Measurements from ENCODE around the gene DZANK1. TPM values are rescaled to one million over a fixed set of nuclear protein-coding genes. Genes with fewer than 3 reads are reported as not detected.

Gene DZANK1
- total and polyA plus RNA-seq, 2 experiments from 2014 or later = 7.9 to 8.3 TPM

DNA sequence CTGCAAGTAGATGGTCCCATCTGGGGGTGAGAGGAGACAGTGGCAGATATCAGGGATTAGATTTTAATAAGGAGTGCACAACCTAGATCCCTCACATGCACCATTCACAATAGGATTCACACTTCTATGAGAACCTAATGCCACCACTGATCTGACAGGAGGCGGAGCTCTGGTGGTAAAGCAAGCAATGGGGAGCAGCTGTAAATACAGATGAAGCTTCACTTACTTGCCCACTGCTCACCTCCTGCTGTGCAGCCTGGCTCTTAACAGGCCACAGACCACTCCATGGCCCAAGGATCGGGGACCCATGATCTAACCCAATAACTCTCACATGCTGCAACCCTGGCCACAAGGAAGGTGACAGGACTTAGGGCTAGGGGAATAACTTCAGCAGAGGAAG is 103.1 kb downstream of the DZANK1 start:
- Mint-ChIP-seq H3K36me3 (ENCODE audit: low read depth) (no peaks in the 10 kb centered on the region), H3K27ac (no peak overlapping the region), H3K4me1 (peaks cover 3% of the 10 kb centered on the region; the same call in 1 of the 3 replicates), H3K4me3 (no peak overlapping the region), H3K27me3 (ENCODE audit: insufficient read depth, low read depth, poor library complexity) (peaks cover 5% of the 10 kb centered on the region), H3K9me3 (no peaks in the 10 kb centered on the region)
- H3K36me3 ChIP-seq (ENCODE audit: insufficient read depth) = no peaks in the 10 kb centered on the region
- DNase-seq (ENCODE audit: low spot score) = no peak
- no peak overlapping the region for H3K4me2 ChIP-seq
- no peak overlapping the region for H3K27ac ChIP-seq (ENCODE audit: low read depth)
- no peak overlapping the region for H2AFZ ChIP-seq
- H3K4me3 ChIP-seq = no peak overlapping the region
- H3K4me1 ChIP-seq (ENCODE audit: insufficient read depth) = no peaks in the 10 kb centered on the region
- no peaks in the 10 kb centered on the region for H4K20me1 ChIP-seq (replicated peaks; ENCODE audit: insufficient read depth)
- H3F3A ChIP-seq (replicated peaks; ENCODE audit: low read depth) = no peaks in the 10 kb centered on the region
- H3K9me2 ChIP-seq (ENCODE audit: insufficient read depth) = peaks cover 10% of the 10 kb centered on the region; the same call in 1 of the 2 replicates
- H3K79me2 ChIP-seq (replicated peaks; ENCODE audit: insufficient read depth) = no peaks in the 10 kb centered on the region
- ATAC-seq = no peak
- no peaks in the 10 kb centered on the region for H3K27me3 ChIP-seq (ENCODE audit: insufficient read depth)
- TF ChIP-seq, protein P1, sequence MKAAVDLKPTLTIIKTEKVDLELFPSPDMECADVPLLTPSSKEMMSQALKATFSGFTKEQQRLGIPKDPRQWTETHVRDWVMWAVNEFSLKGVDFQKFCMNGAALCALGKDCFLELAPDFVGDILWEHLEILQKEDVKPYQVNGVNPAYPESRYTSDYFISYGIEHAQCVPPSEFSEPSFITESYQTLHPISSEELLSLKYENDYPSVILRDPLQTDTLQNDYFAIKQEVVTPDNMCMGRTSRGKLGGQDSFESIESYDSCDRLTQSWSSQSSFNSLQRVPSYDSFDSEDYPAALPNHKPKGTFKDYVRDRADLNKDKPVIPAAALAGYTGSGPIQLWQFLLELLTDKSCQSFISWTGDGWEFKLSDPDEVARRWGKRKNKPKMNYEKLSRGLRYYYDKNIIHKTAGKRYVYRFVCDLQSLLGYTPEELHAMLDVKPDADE (IDR thresholded peaks at IDR 0.05) = no peak
- TF ChIP-seq, protein P2, sequence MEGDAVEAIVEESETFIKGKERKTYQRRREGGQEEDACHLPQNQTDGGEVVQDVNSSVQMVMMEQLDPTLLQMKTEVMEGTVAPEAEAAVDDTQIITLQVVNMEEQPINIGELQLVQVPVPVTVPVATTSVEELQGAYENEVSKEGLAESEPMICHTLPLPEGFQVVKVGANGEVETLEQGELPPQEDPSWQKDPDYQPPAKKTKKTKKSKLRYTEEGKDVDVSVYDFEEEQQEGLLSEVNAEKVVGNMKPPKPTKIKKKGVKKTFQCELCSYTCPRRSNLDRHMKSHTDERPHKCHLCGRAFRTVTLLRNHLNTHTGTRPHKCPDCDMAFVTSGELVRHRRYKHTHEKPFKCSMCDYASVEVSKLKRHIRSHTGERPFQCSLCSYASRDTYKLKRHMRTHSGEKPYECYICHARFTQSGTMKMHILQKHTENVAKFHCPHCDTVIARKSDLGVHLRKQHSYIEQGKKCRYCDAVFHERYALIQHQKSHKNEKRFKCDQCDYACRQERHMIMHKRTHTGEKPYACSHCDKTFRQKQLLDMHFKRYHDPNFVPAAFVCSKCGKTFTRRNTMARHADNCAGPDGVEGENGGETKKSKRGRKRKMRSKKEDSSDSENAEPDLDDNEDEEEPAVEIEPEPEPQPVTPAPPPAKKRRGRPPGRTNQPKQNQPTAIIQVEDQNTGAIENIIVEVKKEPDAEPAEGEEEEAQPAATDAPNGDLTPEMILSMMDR (conservative IDR thresholded peaks at IDR 0.05; ENCODE audit: low read depth in 2 of 2) = no peak
- TF ChIP-seq ZNF331 (CRISPR knock-in tag; IDR thresholded peaks at IDR 0.05; ENCODE audit: low read depth) (no peak), STAT1 (IDR thresholded peaks at IDR 0.05; ENCODE audit: unreplicated experiment) (no peak), EZH2phosphoT487 (IDR thresholded peaks at IDR 0.05; ENCODE audit: unreplicated experiment) (no peak), POLR2AphosphoS5 (IDR thresholded peaks at IDR 0.05; ENCODE audit: low read depth) (no peak), CREB1 (CRISPR knock-in tag; IDR thresholded peaks at IDR 0.05; ENCODE audit: low read depth) (no peak), NANOG (IDR thresholded peaks at IDR 0.05; ENCODE audit: borderline replicate concordance) (no peak)
- TF ChIP-seq, protein P3, sequence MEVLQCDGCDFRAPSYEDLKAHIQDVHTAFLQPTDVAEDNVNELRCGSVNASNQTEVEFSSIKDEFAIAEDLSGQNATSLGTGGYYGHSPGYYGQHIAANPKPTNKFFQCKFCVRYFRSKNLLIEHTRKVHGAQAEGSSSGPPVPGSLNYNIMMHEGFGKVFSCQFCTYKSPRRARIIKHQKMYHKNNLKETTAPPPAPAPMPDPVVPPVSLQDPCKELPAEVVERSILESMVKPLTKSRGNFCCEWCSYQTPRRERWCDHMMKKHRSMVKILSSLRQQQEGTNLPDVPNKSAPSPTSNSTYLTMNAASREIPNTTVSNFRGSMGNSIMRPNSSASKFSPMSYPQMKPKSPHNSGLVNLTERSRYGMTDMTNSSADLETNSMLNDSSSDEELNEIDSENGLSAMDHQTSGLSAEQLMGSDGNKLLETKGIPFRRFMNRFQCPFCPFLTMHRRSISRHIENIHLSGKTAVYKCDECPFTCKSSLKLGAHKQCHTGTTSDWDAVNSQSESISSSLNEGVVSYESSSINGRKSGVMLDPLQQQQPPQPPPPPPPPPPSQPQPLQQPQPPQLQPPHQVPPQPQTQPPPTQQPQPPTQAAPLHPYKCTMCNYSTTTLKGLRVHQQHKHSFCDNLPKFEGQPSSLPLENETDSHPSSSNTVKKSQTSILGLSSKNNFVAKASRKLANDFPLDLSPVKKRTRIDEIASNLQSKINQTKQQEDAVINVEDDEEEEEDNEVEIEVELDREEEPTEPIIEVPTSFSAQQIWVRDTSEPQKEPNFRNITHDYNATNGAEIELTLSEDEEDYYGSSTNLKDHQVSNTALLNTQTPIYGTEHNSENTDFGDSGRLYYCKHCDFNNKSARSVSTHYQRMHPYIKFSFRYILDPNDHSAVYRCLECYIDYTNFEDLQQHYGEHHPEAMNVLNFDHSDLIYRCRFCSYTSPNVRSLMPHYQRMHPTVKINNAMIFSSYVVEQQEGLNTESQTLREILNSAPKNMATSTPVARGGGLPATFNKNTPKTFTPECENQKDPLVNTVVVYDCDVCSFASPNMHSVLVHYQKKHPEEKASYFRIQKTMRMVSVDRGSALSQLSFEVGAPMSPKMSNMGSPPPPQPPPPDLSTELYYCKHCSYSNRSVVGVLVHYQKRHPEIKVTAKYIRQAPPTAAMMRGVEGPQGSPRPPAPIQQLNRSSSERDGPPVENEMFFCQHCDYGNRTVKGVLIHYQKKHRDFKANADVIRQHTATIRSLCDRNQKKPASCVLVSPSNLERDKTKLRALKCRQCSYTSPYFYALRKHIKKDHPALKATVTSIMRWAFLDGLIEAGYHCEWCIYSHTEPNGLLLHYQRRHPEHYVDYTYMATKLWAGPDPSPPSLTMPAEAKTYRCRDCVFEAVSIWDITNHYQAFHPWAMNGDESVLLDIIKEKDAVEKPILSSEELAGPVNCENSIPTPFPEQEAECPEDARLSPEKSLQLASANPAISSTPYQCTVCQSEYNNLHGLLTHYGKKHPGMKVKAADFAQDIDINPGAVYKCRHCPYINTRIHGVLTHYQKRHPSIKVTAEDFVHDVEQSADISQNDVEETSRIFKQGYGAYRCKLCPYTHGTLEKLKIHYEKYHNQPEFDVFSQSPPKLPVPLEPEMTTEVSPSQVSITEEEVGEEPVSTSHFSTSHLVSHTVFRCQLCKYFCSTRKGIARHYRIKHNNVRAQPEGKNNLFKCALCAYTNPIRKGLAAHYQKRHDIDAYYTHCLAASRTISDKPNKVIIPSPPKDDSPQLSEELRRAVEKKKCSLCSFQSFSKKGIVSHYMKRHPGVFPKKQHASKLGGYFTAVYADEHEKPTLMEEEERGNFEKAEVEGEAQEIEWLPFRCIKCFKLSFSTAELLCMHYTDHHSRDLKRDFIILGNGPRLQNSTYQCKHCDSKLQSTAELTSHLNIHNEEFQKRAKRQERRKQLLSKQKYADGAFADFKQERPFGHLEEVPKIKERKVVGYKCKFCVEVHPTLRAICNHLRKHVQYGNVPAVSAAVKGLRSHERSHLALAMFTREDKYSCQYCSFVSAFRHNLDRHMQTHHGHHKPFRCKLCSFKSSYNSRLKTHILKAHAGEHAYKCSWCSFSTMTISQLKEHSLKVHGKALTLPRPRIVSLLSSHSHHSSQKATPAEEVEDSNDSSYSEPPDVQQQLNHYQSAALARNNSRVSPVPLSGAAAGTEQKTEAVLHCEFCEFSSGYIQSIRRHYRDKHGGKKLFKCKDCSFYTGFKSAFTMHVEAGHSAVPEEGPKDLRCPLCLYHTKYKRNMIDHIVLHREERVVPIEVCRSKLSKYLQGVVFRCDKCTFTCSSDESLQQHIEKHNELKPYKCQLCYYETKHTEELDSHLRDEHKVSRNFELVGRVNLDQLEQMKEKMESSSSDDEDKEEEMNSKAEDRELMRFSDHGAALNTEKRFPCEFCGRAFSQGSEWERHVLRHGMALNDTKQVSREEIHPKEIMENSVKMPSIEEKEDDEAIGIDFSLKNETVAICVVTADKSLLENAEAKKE (CRISPR knock-in tag; IDR thresholded peaks at IDR 0.05) = no peak
